GM18526 (cell line): ENCODE data around the gene ULK4.

Source experiments
- POLR2A ChIP-seq: IDR thresholded peaks from 3 replicates; pipeline ENCODE4 v1.6.1; 2011; ENCODE audit not compliant: insufficient read length; ENCODE audit errors: extremely low read depth

The ULK4 gene

GRCh38 chr3:41411065-41411464 lies 550.8 kb downstream of the ULK4 start:
- TF ChIP-seq POLR2A = no peak

GRCh38 chr3:41405466-41405865 lies 556.4 kb downstream of the ULK4 start:
- no peak for TF ChIP-seq POLR2A

- no peak for TF ChIP-seq POLR2A
Observed at GRCh38 chr3:41404582-41404981, 557.3 kb downstream of the ULK4 start.

- no peak for TF ChIP-seq POLR2A
Observed at GRCh38 chr3:41394896-41395295, 567.0 kb downstream of the ULK4 start.

GRCh38 chr3:41370307-41370706 lies 591.6 kb downstream of the ULK4 start:
- TF ChIP-seq POLR2A = no peak

GRCh38 chr3:41369838-41370237 lies 592.1 kb downstream of the ULK4 start:
- no peak for TF ChIP-seq POLR2A

- no peak for TF ChIP-seq POLR2A
Observed at GRCh38 chr3:41365973-41366372, 595.9 kb downstream of the ULK4 start.

GRCh38 chr3:41364736-41365135 lies 597.2 kb downstream of the ULK4 start:
- no peak for TF ChIP-seq POLR2A

GRCh38 chr3:41363830-41364523 lies 597.9 kb downstream of the ULK4 start:
- no peak for TF ChIP-seq POLR2A

GRCh38 chr3:41362638-41363559 lies 599.0 kb downstream of the ULK4 start:
- no peak for TF ChIP-seq POLR2A

GRCh38 chr3:41357271-41357670 lies 604.6 kb downstream of the ULK4 start:
- TF ChIP-seq POLR2A = no peak

- no peak for TF ChIP-seq POLR2A
Observed at GRCh38 chr3:41356775-41357174, 605.1 kb downstream of the ULK4 start.

GRCh38 chr3:41352510-41352909 lies 609.4 kb downstream of the ULK4 start:
- TF ChIP-seq POLR2A = no peak

GRCh38 chr3:41350441-41350840 lies 611.5 kb downstream of the ULK4 start:
- TF ChIP-seq POLR2A = no peak

- TF ChIP-seq POLR2A = no peak
Observed at GRCh38 chr3:41348401-41348800, 613.5 kb downstream of the ULK4 start.

GRCh38 chr3:41346698-41347270 lies 615.1 kb downstream of the ULK4 start:
- no peak for TF ChIP-seq POLR2A
